H9 (cell line): ENCODE data around the gene BTG3. TPM values are rescaled to one million over a fixed set of nuclear protein-coding genes. Genes with fewer than 3 reads are reported as not detected.

ENCODE experiments used
- DNase-seq: peaks from one replicate; pipeline ENCODE4 v3.0.0-alpha.2; 2017
- H2AFZ ChIP-seq: one replicate; pipeline ENCODE4 v1.6.1; 2013; ENCODE audit warnings: mild to moderate bottlenecking, low read length, control low read depth, moderate library complexity
- H2AK5ac ChIP-seq: 2 replicates; pipeline ENCODE4 v1.6.1; 2013; ENCODE audit warnings: low read length, control low read depth, mixed read lengths; ENCODE audit not compliant: insufficient read length
- H2BK120ac ChIP-seq: one replicate; pipeline ENCODE4 v1.6.1; 2013; ENCODE audit warnings: low read depth, mild to moderate bottlenecking, low read length, control low read depth, inconsistent platforms; ENCODE audit not compliant: poor library complexity, severe bottlenecking
- H2BK12ac ChIP-seq: 2 replicates; pipeline ENCODE4 v1.6.1; 2013; ENCODE audit warnings: low read length, control low read depth, mixed read lengths, low read depth; ENCODE audit not compliant: insufficient read length
- H2BK15ac ChIP-seq: 2 replicates; pipeline ENCODE4 v1.6.1; 2013; ENCODE audit warnings: low read depth, low read length, control low read depth
- H2BK20ac ChIP-seq: one replicate; pipeline ENCODE4 v1.6.1; 2013; ENCODE audit warnings: low read depth, mild to moderate bottlenecking, low read length, control low read depth, inconsistent platforms; ENCODE audit not compliant: poor library complexity, severe bottlenecking
- H2BK5ac ChIP-seq: 2 replicates; pipeline ENCODE4 v1.6.1; 2013; ENCODE audit warnings: low read length, control low read depth, mixed read lengths; ENCODE audit not compliant: insufficient read length
- H3K14ac ChIP-seq: 2 replicates; pipeline ENCODE4 v1.6.1; 2013; ENCODE audit warnings: low read length, control low read depth; ENCODE audit not compliant: insufficient read depth
- H3K18ac ChIP-seq: 2 replicates; pipeline ENCODE4 v1.6.1; 2013; ENCODE audit warnings: low read depth, mild to moderate bottlenecking, mixed read lengths, low read length, control low read depth; ENCODE audit not compliant: insufficient read length
- H3K23ac ChIP-seq: 2 replicates; pipeline ENCODE4 v1.6.1; 2013; ENCODE audit warnings: low read length, control low read depth, mixed read lengths, low read depth; ENCODE audit not compliant: insufficient read length
- H3K23me2 ChIP-seq: 2 replicates; pipeline ENCODE4 v1.6.1; 2013; ENCODE audit warnings: low read depth, mild to moderate bottlenecking, mixed read lengths, low read length, control low read depth; ENCODE audit not compliant: insufficient read length, poor library complexity, severe bottlenecking
- H3K27ac ChIP-seq: 2 replicates; pipeline ENCODE4 v1.5.1; 2013; ENCODE audit warnings: low read length, control low read depth, mixed read lengths, low read depth; ENCODE audit not compliant: insufficient read length
- H3K27me3 ChIP-seq: 2 replicates; pipeline ENCODE4 v1.6.1; 2013; ENCODE audit warnings: low read length, control low read depth, inconsistent platforms; ENCODE audit not compliant: insufficient read depth
- H3K4ac ChIP-seq: 2 replicates; pipeline ENCODE4 v1.6.1; 2013; ENCODE audit warnings: low read depth, mild to moderate bottlenecking, control low read depth, inconsistent platforms, low read length, moderate library complexity
- H3K4me1 ChIP-seq: 2 replicates; pipeline ENCODE4 v1.6.1; 2013; ENCODE audit warnings: low read length, control low read depth, inconsistent platforms; ENCODE audit not compliant: insufficient read depth
- H3K4me2 ChIP-seq: 2 replicates; pipeline ENCODE4 v1.6.1; 2013; ENCODE audit warnings: low read length, control low read depth, mixed read lengths; ENCODE audit not compliant: insufficient read length, insufficient read depth
- H3K56ac ChIP-seq: 2 replicates; pipeline ENCODE4 v1.6.1; 2013; ENCODE audit warnings: low read depth, mild to moderate bottlenecking, mixed read lengths, low read length, control low read depth; ENCODE audit not compliant: insufficient read length
- H3K79me1 ChIP-seq: 2 replicates; pipeline ENCODE4 v1.6.1; 2013; ENCODE audit warnings: low read depth, mild to moderate bottlenecking, moderate library complexity, low read length, control low read depth, inconsistent platforms; ENCODE audit not compliant: insufficient read depth, poor library complexity, severe bottlenecking
- H3K79me2 ChIP-seq: 2 replicates; pipeline ENCODE4 v1.6.1; 2013; ENCODE audit warnings: low read length, control low read depth, inconsistent platforms; ENCODE audit not compliant: insufficient read depth
- H3K9ac ChIP-seq: 2 replicates; pipeline ENCODE4 v1.6.1; 2013; ENCODE audit warnings: low read length, control low read depth, mixed read lengths; ENCODE audit not compliant: insufficient read length; ENCODE audit errors: extremely low read depth
- H3K9me3 ChIP-seq: one replicate; pipeline ENCODE4 v1.6.1; 2013; ENCODE audit warnings: low read depth, low read length, inconsistent platforms; ENCODE audit not compliant: control insufficient read depth
- H3T11ph ChIP-seq: one replicate; pipeline ENCODE4 v1.6.1; 2013; ENCODE audit warnings: mild to moderate bottlenecking, low read length, control low read depth, inconsistent platforms
- H4K20me1 ChIP-seq: one replicate; pipeline ENCODE4 v1.6.1; 2013; ENCODE audit not compliant: control insufficient read depth, insufficient read length, insufficient read depth
- H4K5ac ChIP-seq: 2 replicates; pipeline ENCODE4 v1.6.1; 2013; ENCODE audit warnings: low read depth, mild to moderate bottlenecking, mixed read lengths, low read length, control low read depth; ENCODE audit not compliant: insufficient read length
- H4K8ac ChIP-seq: replicated peaks from 2 replicates; pipeline ENCODE4 v1.6.1; 2013; ENCODE audit warnings: low read length, control low read depth, mixed read lengths, low read depth; ENCODE audit not compliant: insufficient read length
- H4K91ac ChIP-seq: 2 replicates; pipeline ENCODE4 v1.6.1; 2013; ENCODE audit warnings: low read depth, mild to moderate bottlenecking, moderate library complexity, mixed read lengths, low read length, control low read depth; ENCODE audit not compliant: insufficient read length
- H3K27ac Mint-ChIP-seq, 3 experiments: 2 replicates in 2 of 3; 3 replicates in 1 of 3; pipeline ENCODE4 v1.8.0; 2020 to 2021; ENCODE audit warnings: mixed read lengths in 3 of 3, mild to moderate bottlenecking in 1 of 3, moderate library complexity in 1 of 3
- H3K27me3 Mint-ChIP-seq: 2 replicates; pipeline ENCODE4 v1.8.0; 2021; ENCODE audit warnings: low read depth, mild to moderate bottlenecking, moderate library complexity, mixed read lengths
- H3K36me3 Mint-ChIP-seq, 3 experiments: 2 replicates in 2 of 3; 3 replicates in 1 of 3; pipeline ENCODE4 v1.8.0; 2020 to 2021; ENCODE audit warnings: low read depth in 3 of 3, mixed read lengths in 3 of 3; ENCODE audit not compliant: insufficient read depth in 1 of 3
- H3K4me1 Mint-ChIP-seq, 2 experiments: 2 replicates each; pipeline ENCODE4 v1.8.0; 2020; ENCODE audit warnings: mixed read lengths in 2 of 2
- H3K4me3 Mint-ChIP-seq, 2 experiments: 2 replicates in 1 of 2; 3 replicates in 1 of 2; pipeline ENCODE4 v1.8.0; 2020 to 2021; ENCODE audit warnings: mild to moderate bottlenecking in 2 of 2, mixed read lengths in 2 of 2, moderate library complexity in 1 of 2
- H3K9me3 Mint-ChIP-seq, 2 experiments: 2 replicates in 1 of 2; 3 replicates in 1 of 2; pipeline ENCODE4 v1.8.0; 2020; ENCODE audit warnings: mild to moderate bottlenecking in 2 of 2, mixed read lengths in 2 of 2, moderate library complexity in 1 of 2
- CTCF ChIP-seq: fragments of 200-600 bp; sonication (generic); conservative IDR thresholded peaks from 3 replicates; pipeline ENCODE4 v1.8.0; 2021; ENCODE audit warnings: antibody characterized with exemption, mild to moderate bottlenecking
- WGBS: extraction: QIAGEN DNeasy Blood & Tissue Kit; methylation state at CpG from one replicate; pipeline ENCODE4 v1.1.7; 2013; ENCODE audit warnings: missing lambda C conversion rate, low lambda C conversion rate, mixed read lengths; ENCODE audit not compliant: insufficient read length; ENCODE audit errors: extremely low coverage; 5-methylcytosine and 5-hydroxymethylcytosine counted together
- total RNA-seq: library from RNA; stranded (reverse); gene quantifications from 2 replicates; pipeline ENCODE4 v1.2.1, GENCODE V29; 2021

The BTG3 gene
- total RNA-seq, 1 experiment from 2014 or later: 32.2 TPM

- Mint-ChIP-seq H3K36me3 (no peaks in the 10 kb centered on the region; a peak in 1 of 7 replicates), H3K27me3 (no peaks in the 10 kb centered on the region; the same call in 1 of the 2 replicates), H3K4me3 (no peak overlapping the region), H3K4me1 (peaks cover 0 to under 1% of the 10 kb centered on the region in 2 experiments; a peak in 1 of 4 replicates), H3K9me3 (no peaks in the 10 kb centered on the region), H3K27ac (no peak overlapping the region)
- no peak overlapping the region for H3K56ac ChIP-seq
- WGBS: no CpG with 5 or more reads among the region's 4 CpGs
- H3K18ac ChIP-seq: no peak overlapping the region
- H2BK5ac ChIP-seq: no peak overlapping the region
- no peaks in the 10 kb centered on the region for H3K79me2 ChIP-seq
- H2AK5ac ChIP-seq: no peak overlapping the region
- H4K91ac ChIP-seq: no peak overlapping the region
- no peak overlapping the region for H3K27ac ChIP-seq
- no peak overlapping the region for H3T11ph ChIP-seq
- no peak overlapping the region for H3K9ac ChIP-seq
- no peaks in the 10 kb centered on the region for H3K4me1 ChIP-seq
- no peaks in the 10 kb centered on the region for H3K23me2 ChIP-seq
- no peak overlapping the region for H2AFZ ChIP-seq
- TF ChIP-seq CTCF: no peak
- no peak overlapping the region for H3K23ac ChIP-seq
- H4K20me1 ChIP-seq: no peaks in the 10 kb centered on the region
- no peak for DNase-seq
- no peak overlapping the region for H3K14ac ChIP-seq
- no peak overlapping the region for H2BK12ac ChIP-seq
- no peak overlapping the region for H2BK15ac ChIP-seq
- H3K79me1 ChIP-seq: no peaks in the 10 kb centered on the region
- H3K4me2 ChIP-seq: no peak overlapping the region
- no peak overlapping the region for H2BK20ac ChIP-seq
- no peak overlapping the region for H4K5ac ChIP-seq
- H3K27me3 ChIP-seq: no peaks in the 10 kb centered on the region
- H3K4ac ChIP-seq: no peak overlapping the region
- H3K9me3 ChIP-seq: no peaks in the 10 kb centered on the region
- no peak overlapping the region for H2BK120ac ChIP-seq
- H4K8ac ChIP-seq: no peak overlapping the region
Observed at GRCh38 chr21:17631195-17631594, 18.5 kb upstream of the BTG3 start.
